Measurements from ENCODE around the gene TRPC4. TPM values are rescaled to one million over a fixed set of nuclear protein-coding genes. Genes with fewer than 3 reads are reported as not detected.

TRPC4 gene
- total RNA-seq, 1 donor from 2014 or later = 3.0 TPM

- H3K9me3 Mint-ChIP-seq (ENCODE audit: low read depth) = peaks cover 2% of the 10 kb centered on the region
- DNase-seq (ENCODE audit: low spot score) = no peak
Observed at GRCh38 chr13:37690361-37690760, 179.2 kb downstream of the TRPC4 start.

GRCh38 chr13:37686501-37686900 lies 183.1 kb downstream of the TRPC4 start:
- H3K9me3 Mint-ChIP-seq (ENCODE audit: low read depth) = no peaks in the 10 kb centered on the region
- DNase-seq (ENCODE audit: low spot score) = no peak
- TF ChIP-seq CTCF (IDR thresholded peaks at IDR 0.05) = no peak
- peaks cover 13% of the 10 kb centered on the region for H3K4me1 Mint-ChIP-seq (ENCODE audit: low read depth)
- H3K4me3 Mint-ChIP-seq (ENCODE audit: unreplicated experiment) = no peak overlapping the region
- H3K27ac Mint-ChIP-seq (ENCODE audit: unreplicated experiment) = no peak overlapping the region
- H3K36me3 Mint-ChIP-seq (ENCODE audit: low read depth) = no peaks in the 10 kb centered on the region
- H3K27me3 Mint-ChIP-seq (ENCODE audit: low read depth) = no peaks in the 10 kb centered on the region

More at GRCh38 chr13:37690361-37690760, 179.2 kb downstream of the TRPC4 start:
- Mint-ChIP-seq H3K36me3 (ENCODE audit: low read depth) (no peaks in the 10 kb centered on the region), H3K4me3 (ENCODE audit: unreplicated experiment) (no peak overlapping the region), H3K27me3 (ENCODE audit: low read depth) (no peaks in the 10 kb centered on the region), H3K27ac (ENCODE audit: unreplicated experiment) (no peak overlapping the region), H3K4me1 (ENCODE audit: low read depth) (peaks cover 3% of the 10 kb centered on the region)
- TF ChIP-seq CTCF (IDR thresholded peaks at IDR 0.05) = no peak

- H3K4me1 Mint-ChIP-seq (ENCODE audit: low read depth) = peaks cover 20% of the 10 kb centered on the region
- H3K27me3 Mint-ChIP-seq (ENCODE audit: low read depth) = no peaks in the 10 kb centered on the region
- no peak for TF ChIP-seq CTCF (IDR thresholded peaks at IDR 0.05)
- no peak overlapping the region for H3K4me3 Mint-ChIP-seq (ENCODE audit: unreplicated experiment)
- H3K9me3 Mint-ChIP-seq (ENCODE audit: low read depth) = no peaks in the 10 kb centered on the region
- no peaks in the 10 kb centered on the region for H3K36me3 Mint-ChIP-seq (ENCODE audit: low read depth)
- H3K27ac Mint-ChIP-seq (ENCODE audit: unreplicated experiment) = peak overlapping the region; percentile 24
- no peak for DNase-seq (ENCODE audit: low spot score)
Observed at GRCh38 chr13:37685206-37685605, 184.4 kb downstream of the TRPC4 start.

GRCh38 chr13:37682496-37682895 lies 187.1 kb downstream of the TRPC4 start:
- no peaks in the 10 kb centered on the region for H3K27me3 Mint-ChIP-seq (ENCODE audit: low read depth)
- H3K9me3 Mint-ChIP-seq (ENCODE audit: low read depth) = no peaks in the 10 kb centered on the region
- TF ChIP-seq CTCF (IDR thresholded peaks at IDR 0.05) = no peak
- H3K27ac Mint-ChIP-seq (ENCODE audit: unreplicated experiment) = no peak overlapping the region
- no peaks in the 10 kb centered on the region for H3K36me3 Mint-ChIP-seq (ENCODE audit: low read depth)
- H3K4me1 Mint-ChIP-seq (ENCODE audit: low read depth) = peaks cover 20% of the 10 kb centered on the region
- H3K4me3 Mint-ChIP-seq (ENCODE audit: unreplicated experiment) = no peak overlapping the region
- DNase-seq (ENCODE audit: low spot score) = no peak

- H3K27me3 Mint-ChIP-seq (ENCODE audit: low read depth) = no peaks in the 10 kb centered on the region
- peak overlapping the region; percentile 67 for H3K27ac Mint-ChIP-seq (ENCODE audit: unreplicated experiment)
- TF ChIP-seq CTCF (IDR thresholded peaks at IDR 0.05) = peak; percentile 43
- H3K4me3 Mint-ChIP-seq (ENCODE audit: unreplicated experiment) = no peak overlapping the region
- no peaks in the 10 kb centered on the region for H3K9me3 Mint-ChIP-seq (ENCODE audit: low read depth)
- DNase-seq (ENCODE audit: low spot score) = no peak
- peaks cover 20% of the 10 kb centered on the region for H3K4me1 Mint-ChIP-seq (ENCODE audit: low read depth)
- H3K36me3 Mint-ChIP-seq (ENCODE audit: low read depth) = no peaks in the 10 kb centered on the region
Observed at GRCh38 chr13:37681281-37682032, 188.1 kb downstream of the TRPC4 start.

All from chondrocyte (in vitro differentiated cells).